ENCODE results near the gene GOT2.
"Not testable (repeated sequence)": the region's sequence is repeated elsewhere in the genome, so short reads cannot be mapped to it uniquely, and the experiment has no call there.

GOT2 gene

DNA sequence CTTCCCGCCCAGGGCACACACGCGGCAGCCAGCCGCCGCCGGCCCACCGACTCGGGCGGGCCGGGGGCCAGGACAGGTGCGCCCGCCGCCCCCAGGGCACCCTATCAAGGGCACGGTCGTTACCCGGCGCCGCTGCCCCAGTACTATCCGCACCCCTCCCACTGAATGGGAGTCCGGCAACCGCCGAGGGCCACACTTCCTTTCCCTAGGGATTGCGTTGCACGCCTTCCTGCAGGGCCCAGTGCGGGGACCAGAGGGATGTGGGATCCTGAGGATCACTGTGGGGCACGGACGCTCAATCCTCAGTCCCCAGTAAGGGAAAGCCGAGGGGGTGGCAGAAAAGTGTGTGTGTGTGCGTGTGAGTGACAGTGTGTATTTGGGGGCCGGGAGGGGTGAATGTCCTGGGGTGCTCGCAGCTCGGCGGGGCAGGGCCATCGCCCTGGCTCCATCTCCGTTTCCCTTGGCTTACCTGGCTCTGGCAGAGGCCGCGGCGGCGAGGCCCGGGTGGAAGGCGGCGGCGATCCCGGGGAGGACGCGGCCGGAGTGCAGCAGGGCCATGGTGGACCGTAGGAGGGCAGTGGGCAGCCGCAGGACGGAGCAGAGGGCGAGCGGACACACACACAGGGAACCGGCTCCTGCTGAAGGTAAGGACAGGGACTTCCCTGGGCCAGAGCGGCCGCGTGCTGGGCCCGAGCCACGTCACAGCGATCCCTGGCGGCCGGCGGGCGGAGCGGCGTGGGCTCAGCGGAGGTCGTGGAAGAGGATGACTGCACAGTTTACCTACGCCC, at the start of gene GOT2:
Gene GOT2, minus strand, starts transcription at position 646 of the 788 bp plus-strand sequence. Its CDS starts 88 bp downstream, at position 558.
- DNase-seq (ENCODE audit: low read depth in 1 of 2, low spot score in 1 of 2) = peak; percentile 69 to 75

DNA sequence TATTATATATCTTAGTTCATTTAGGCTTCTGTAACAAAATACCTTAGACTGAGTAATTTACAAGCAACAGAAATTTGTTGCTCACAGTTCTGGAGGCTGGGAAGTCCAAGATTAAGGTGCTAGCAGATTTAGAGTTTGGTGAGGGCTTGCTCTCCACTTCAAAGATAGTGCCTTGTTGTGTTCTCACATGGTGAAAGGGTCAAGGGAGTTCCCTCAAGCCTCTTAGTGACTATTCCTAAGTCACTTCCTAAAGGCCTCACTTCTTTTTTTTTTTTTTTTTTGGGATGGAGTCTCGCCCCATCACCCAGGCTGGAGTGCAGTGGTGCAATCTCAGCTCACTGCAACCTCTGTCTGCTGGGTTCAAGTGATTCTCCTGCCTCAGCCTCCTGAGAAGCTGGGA, 45.2 kb upstream of the GOT2 start:
- not testable (repeated sequence) for DNase-seq (ENCODE audit: low read depth in 1 of 2, low spot score in 1 of 2)

DNA sequence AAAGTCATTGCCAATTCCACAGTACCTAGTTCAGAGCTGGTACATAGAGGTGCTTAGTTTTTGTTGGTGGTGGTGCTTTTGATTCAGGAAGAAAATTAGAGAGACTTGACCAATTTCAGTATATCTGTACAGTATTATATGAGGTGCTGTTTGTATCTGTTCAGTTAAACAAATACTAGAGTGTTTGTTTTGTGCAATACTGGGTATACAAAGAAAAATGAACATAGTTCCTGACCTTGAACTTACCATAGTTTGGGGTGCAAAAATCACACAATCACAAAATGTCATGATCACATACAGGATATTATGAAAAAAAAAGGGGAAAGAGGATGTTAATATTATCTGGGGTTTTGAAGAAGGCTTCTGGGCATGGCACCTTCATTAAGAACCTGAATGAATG, 39.8 kb upstream of the GOT2 start:
- no peak for DNase-seq (ENCODE audit: low read depth in 1 of 2, low spot score in 1 of 2)

DNA sequence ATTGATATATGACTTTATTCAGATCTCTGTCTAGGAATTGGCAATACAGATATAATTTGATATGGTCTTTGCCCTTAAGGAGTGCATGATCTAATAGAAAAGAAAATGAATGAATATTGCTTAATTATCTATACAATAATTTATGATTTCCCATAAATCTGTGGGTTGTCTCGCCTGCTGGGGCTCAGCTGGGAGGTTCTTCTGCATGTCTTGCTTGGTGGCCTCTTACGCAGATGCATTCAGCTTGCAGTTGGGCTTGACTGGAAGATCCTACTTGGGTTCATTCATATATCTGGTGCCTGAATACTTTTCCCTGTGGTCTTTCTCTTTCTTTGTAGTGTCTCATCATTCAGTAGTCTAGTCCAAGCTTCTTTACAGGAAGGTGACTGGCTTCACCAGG, 34.0 kb upstream of the GOT2 start:
- no peak for DNase-seq (ENCODE audit: low read depth in 1 of 2, low spot score in 1 of 2)

DNA sequence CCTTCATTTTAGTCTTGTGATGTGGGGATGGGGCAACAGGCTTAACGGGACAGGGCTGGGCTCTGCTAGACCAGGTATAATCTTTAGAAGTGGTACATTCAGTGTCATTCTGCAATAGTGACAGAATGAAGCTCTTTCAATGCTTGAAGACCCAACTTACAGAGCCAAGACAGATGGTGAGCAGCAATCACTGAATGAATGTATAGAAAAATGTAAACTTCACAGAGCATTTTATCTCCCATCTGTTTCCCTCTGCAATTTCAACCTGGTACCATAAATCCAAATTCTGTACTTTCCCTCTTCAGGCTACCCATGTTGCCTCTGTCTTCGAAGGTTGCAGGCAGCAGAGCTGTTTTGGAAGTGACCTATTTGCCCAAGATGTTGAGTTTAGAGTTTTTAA, 33.5 kb upstream of the GOT2 start:
- DNase-seq (ENCODE audit: low read depth in 1 of 2, low spot score in 1 of 2) = no peak

DNA sequence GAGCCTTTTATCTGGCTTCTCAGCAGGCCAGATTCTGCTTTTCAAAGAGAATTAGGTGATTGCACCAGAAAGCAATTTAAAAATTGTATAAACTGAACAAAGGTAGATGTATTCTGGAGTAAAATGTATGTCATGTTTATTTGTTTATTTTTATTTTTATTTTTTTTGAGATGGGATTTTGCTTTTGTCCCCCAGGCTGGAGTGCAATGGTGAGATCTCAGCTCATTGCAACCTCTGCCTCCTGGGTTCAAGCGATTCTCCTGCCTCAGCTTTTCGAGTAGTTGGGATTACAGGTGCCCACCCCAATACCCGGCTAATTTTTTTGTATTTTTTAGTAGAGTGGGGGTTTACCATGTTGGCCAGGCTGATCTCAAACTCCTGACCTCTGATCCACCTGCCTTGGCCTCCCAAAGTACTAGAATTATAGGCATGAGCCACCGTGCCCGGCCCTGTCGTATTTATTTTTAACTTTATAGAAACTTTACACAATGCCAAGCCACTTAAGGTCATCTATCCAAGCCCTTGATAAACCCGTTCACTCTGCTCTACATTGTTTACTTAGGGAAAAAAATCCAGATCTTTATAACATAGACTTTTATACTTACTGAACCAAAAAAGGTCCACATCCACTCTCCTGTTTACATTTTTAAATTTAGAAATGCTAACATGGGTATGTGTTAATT, 22.7 kb upstream of the GOT2 start:
- DNase-seq (ENCODE audit: low read depth in 1 of 2, low spot score in 1 of 2) = no peak

DNA sequence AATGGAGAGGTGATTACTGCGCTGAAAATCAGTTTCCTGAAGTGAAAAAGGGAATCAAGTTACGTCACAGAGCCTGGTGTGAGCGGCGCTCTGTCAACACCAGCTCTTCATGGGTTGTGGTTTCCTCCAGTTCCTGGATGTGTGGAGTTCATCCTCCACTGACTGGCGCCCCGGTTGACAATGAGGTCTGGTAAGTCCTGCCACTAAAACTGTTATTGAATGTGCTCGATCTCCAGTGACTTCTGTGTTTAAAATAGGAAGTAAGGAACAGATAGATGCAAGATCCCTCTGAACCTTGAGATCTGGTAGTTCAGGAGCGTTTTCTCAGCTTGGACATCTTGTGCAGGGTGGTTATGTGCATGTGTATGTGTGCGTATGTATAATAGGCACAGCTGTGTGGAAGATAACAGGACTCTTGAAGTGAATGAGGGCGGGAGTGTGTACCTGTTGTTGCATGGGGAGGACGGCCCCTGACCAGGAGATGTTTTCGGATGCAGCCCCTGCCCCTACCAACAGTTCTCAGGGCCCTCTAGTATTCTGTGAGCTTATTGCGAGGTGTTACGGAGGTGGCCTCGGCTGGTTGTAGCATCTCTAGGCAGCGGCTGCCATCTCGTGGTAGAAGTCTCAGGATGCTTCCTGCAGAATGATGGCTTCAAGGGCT, 22.0 kb upstream of the GOT2 start:
- DNase-seq (ENCODE audit: low read depth in 1 of 2, low spot score in 1 of 2) = peak; percentile 59 to 77

DNA sequence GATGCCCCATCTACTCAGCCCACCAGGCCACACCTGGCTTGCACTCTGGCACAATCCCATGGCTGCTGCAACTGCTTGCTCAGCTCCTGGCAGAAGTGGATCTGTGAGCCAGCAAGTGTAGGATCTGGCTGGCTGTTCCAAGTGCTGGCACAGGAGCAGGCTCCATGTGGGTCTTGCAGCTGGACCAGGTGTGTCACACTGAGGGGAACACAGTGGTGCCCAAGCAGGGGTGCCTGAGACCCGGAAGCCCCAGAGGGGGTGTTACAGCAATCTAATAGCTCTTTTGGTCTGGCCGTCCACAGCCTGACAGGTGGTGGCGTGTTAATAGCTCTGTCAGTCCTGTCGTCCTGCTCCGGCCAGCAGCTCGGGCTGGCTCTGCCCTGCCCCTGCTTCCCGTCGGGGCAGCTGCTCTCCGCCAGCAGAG, 19.6 kb upstream of the GOT2 start:
- no peak for DNase-seq (ENCODE audit: low read depth in 1 of 2, low spot score in 1 of 2)

DNA sequence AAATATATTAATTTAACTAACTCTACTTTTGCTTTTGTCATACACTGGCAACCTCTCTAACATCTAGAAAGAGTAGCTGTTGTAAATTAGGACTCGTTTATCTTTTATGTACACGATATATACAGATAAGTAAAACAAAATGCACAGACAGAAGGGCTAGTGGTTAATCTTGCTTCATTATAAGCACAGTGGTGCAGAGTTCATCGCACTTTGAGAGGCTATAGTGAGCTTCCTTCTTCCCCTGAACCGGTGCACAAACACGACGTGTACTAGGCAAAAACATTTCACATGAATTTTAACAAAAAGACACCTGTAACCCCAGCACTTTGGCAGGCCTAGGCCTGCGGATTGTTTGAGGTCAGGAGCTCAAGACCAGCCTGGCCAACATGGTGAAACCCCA, 10.4 kb upstream of the GOT2 start:
- DNase-seq (ENCODE audit: low read depth in 1 of 2, low spot score in 1 of 2) = no peak

DNA sequence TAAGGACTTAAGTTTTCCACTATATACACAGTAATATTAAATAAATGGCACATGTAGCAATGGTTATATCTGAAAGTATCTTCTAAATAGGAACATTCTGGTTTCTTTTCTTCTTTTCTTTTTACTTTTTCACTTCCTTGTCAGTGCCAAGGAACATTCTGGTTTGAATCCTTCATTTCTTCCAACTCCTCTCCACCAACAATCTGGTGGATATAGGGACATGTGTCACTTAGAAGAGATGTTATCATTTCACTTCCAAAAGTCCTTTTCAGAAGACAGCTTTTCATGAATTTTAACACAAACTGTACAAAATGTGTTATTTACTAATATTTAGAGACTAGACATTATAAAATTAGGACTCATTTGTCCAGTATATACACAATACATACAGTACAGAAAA, 7.9 kb upstream of the GOT2 start:
- no peak for DNase-seq (ENCODE audit: low read depth in 1 of 2, low spot score in 1 of 2)

DNA sequence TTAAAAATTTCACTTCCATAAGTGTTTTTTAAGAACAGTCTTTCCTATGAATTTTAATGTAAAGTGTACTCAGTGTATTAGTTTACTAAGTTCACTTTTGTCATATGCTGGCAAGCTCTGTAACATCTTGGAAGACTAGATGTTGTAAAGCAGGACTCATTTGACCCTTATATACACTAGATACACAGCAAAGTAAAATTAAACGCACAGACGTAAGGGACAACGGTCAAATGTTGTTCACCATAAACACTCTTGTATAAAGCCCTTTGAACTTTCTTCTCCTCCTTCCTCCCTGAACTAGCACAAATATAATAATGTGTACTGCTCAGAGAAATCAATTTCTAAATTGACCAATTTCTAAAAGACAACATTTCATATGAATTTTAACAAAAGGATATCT, 7.0 kb upstream of the GOT2 start:
- DNase-seq (ENCODE audit: low read depth in 1 of 2, low spot score in 1 of 2) = no peak

DNA sequence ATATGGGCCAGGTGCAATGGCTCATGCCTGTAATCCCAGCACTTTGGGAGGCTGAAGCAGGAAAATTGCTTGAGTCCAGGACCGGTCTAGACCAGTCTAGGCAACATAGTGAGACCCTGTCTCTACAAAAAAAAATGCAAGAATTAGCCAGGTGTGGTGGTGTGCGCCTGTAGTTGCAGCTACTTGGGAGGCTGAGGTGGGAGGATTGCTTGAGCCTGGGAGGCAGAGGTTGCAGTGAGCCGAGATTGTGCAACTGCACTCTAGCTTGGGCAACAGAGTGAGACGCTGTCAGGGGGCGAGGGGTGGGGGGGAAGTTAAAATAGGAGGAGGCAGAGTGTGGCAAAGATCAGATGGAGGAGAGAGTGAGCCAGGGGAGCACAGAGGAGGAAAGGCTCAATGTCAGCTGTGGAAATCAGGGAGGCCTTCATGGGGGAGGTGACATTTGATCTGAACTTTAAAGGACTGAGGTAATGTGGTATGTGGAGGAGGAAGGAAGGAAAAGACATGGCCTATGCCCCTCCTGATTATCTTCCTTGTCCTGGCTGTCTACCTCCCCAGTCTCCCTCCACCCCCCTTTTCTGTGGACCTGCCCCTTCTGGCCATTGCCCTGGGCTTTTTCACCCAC, 4.7 kb upstream of the GOT2 start:
- DNase-seq (ENCODE audit: low read depth in 1 of 2, low spot score in 1 of 2) = no peak

DNA sequence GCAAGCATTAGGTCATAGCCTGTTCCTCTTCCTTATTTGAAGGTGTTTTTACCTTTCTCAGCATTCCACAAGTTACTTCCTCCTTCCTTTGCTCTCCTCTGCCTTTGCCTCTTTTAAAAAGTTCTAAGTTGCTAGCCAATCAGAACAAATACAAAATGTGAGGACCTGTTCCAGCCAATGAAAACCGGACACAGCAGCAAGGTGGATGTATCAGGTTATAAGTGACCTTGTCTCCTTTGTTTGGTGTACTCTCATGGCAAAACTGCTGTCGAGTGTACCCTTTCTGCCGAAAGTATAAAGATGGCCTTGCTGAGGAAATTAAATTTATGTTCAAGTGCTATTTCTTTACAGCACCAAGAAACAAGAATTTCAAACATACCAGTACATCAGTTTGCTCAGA, 2.2 kb upstream of the GOT2 start:
- not testable (repeated sequence) for DNase-seq (ENCODE audit: low read depth in 1 of 2, low spot score in 1 of 2)

DNA sequence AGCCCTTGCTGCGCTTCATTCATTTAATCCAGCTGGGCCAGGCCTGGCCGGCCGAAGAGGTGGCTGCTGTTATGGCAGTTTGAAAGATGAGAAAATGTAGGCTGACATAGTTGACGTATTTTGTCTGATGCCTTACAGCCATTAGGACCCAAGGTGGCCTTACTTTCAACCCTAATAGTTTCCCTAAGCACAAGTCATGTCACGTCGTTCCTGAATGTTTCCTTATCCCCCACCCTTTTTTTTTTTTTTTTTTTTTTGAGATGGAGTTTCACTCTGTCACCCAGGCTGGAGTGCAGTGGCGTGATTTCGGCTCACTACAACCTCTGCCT, 307 bp upstream of the GOT2 start:
- DNase-seq (ENCODE audit: low read depth in 1 of 2, low spot score in 1 of 2) = no peak

DNA sequence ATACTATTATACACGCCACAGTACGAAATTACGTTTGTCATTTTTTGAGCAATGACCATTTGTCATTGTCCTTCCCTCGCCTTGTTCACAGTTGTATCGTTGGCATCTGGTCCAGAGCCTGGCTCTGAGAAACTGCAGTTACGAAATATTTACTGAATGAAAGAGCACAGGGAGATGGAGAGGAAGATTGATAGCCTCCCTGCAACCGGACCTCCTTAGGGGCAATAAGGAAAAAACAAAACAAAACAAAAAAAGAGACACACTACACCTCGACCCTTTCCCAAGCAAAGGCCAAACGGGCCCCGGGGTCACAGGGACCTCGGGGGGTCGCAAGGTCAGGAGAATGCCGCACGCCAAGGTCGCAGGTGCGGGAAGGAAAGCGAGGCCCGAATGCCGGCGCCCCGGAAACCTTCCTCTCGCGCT, 857 bp downstream of the GOT2 start:
- no peak for DNase-seq (ENCODE audit: low read depth in 1 of 2, low spot score in 1 of 2)

DNA sequence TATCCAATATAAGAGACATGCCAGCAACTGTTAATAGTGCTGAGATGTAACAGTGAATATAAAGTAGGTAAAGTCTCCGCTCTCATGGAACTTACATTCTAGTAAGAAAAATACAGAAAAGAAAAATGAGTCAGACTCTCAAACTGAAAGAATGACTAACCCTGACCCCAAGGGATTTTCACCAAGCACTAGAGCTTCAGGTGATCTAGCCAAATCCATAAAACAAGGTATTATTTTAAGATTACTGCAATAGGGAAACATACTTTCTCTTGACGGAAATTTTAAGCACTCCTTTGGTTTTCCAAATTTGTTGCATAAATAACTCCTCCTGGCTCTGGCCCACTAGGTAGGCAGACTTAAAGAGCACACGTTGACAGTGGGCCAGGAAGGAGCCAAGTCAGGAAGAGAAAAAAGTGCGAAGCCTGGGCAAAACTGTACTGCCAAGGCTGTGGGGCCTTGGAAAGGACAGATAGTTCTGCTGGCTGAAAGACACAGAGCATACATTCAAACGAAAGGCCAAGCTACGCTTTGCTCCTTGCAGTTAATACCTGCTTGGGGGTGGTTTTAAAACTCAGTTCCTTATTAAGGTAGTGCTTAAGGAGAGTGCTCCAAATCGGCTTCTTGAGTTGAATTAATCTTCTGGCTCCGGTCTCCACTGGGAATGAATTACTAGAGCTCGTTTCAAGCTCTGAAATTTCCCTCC, 1.4 kb downstream of the GOT2 start:
- DNase-seq (ENCODE audit: low read depth in 1 of 2, low spot score in 1 of 2) = no peak

DNA sequence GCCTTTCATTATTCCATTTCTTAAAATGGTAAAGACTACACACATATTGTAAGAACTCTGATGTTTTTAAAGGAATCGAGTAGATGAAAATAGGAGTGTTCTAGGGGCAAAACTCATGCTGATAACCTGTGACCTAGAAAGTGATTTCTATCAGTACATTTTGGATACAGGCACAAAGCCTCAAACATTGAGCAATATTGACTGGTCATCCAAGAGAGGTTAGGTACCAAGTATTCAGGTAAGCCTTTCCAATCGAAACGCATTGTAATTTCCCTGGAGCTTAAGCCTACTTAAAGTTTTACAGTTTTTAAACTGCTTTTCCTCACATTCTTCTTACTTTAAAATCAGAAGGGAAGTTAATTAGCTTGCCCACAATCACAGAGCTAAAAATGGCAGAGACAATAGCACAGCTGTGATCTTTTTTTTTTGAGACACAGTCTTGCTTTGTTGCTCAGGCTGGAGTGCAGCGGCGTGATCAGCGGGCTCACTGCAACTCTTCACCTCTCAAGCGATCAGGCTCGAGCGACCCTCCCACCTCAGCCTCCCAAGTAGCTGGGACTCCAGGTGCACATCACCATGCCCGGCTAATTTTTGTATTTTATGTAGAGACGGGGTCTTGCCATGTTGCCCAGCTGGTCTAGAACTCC, 3.3 kb downstream of the GOT2 start:
- DNase-seq (ENCODE audit: low read depth in 1 of 2, low spot score in 1 of 2) = no peak

DNA sequence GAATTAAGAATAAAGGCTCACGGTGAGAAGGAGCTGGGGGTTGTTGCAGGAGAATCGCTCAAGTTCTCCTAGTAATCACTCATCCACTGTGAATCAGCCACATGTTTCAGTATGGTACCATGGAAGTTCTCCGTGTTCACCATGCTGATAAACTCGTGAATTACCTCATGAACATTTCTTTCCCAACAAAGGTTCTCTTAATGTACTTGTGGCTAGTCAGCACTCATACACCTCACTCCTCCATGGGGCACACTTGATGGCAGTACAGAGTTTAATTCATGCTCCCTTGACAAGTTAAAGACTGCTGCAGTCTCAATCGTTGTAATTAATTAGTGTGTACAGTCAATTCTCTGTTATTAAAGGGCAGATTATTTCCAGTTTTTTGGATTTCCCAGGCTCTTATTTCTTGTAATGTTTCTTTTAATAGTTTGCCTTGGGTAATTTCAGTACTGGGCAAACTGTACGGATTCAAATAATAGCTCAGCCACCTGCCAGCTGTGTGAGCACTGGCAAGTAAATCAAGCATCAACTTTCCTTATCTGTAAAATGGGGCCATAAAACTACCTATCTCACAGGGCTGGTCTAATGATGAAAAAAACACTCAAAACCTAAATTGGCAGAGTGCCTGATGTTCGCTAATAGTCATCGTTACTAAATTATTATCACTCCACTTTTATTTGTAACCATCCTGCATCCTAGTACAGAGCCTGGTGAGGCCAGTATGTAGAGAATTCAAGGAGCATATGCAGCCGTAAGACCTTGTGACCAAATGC, 6.1 kb downstream of the GOT2 start:
- no peak for DNase-seq (ENCODE audit: low read depth in 1 of 2, low spot score in 1 of 2)

DNA sequence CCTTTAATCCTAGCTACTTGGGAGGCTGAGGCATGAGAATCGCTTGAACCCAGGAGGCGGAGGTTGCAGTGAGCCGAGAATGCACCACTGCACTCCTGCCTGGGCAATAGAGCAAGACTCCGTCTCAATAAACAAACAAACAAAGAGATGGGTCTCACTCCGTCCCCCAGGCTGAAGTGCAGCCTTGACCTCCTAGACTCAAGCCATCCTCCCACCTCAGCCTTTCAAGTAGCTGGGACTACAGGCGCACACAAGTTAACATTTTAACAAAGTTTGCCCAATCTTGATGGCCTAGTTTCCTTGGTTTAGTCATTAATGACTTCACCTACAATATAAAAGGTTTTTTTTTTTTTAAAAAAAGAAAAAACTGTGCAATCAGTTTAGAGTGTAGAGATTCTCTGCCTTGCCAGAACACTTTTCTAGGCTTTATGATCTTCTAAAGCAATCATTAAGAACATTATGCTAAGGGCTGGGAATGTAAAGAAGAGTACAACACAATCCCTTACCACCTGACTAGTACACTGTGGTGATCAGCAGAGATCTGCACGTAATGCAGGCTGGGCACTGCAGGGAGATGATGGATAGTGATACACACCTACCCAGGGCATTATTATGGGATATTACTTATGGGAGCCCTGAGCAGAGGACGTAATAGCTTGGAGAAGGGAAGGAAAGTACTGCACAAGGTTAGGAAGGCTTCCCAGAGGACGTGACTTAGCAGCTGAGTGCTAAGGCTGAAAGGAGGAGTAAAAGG, 6.9 kb downstream of the GOT2 start:
- no peak for DNase-seq (ENCODE audit: low read depth in 1 of 2, low spot score in 1 of 2)

Data from activated CD4-positive, alpha-beta T cell treated with anti-CD3 and anti-CD28 coated beads, Interleukin-2, amount 50 U/mL, for 24 hours (primary cell).